ENCODE measurements around the gene BLMH.

DNA sequence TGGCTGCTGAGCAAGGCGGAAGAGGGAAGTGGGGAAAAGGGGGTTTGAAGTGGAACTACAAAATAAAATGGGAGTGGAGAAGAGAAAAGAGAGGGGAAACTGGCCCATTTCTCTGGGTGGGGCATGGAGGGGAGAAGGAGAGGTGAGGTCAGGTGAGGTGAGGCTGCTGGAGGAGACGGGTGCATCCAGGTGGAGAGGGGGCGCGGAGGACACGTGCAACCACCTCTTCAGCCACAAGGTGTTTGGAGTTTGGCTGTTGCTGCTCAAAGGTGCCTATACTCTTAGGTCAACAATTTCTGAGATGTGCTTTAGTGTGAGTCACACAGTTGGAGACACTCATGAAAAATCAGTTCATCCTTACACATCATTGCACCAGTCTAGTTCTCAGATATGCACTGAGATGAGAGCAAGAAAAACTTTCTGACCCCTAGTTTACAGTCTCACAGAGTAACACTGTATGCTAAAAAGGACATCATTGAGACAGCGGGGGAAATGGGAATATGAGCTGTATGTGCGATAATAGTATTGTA lies 61.1 kb downstream of the BLMH start:
- TF ChIP-seq EZH2 (IDR thresholded peaks at IDR 0.05) = no peak
- TF ChIP-seq, protein P1, sequence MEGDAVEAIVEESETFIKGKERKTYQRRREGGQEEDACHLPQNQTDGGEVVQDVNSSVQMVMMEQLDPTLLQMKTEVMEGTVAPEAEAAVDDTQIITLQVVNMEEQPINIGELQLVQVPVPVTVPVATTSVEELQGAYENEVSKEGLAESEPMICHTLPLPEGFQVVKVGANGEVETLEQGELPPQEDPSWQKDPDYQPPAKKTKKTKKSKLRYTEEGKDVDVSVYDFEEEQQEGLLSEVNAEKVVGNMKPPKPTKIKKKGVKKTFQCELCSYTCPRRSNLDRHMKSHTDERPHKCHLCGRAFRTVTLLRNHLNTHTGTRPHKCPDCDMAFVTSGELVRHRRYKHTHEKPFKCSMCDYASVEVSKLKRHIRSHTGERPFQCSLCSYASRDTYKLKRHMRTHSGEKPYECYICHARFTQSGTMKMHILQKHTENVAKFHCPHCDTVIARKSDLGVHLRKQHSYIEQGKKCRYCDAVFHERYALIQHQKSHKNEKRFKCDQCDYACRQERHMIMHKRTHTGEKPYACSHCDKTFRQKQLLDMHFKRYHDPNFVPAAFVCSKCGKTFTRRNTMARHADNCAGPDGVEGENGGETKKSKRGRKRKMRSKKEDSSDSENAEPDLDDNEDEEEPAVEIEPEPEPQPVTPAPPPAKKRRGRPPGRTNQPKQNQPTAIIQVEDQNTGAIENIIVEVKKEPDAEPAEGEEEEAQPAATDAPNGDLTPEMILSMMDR (IDR thresholded peaks at IDR 0.05) = no peak
